ENCODE data around the gene RIMKLA.

RIMKLA gene

GRCh38 chr1:42424201-42424600 lies 43.6 kb downstream of the RIMKLA start:
- H3K4me3 ChIP-seq (ENCODE audit: low read depth, low read length): no peak overlapping the region

DNA sequence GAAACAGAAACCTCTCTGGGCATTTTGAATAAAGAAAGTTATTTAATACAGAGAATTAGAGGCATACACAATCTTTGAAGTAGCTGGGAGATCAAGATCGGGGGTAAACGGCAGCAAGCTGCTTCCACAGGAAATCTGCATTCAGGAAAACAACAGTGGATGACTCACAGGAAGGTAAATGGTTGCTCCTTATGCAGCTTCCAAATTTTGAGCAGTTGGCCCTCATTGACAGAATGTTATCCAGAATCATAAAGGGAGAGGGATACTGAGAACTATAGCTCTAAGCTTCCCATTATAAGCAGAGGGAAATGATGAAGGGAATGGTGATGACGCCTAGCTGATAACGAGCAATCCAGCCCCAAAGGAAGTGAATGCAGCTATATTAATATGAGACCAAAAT lies 46.6 kb downstream of the RIMKLA start:
- no peak overlapping the region for H3K4me3 ChIP-seq (ENCODE audit: low read depth, low read length)

GRCh38 chr1:42429603-42430002 lies 49.0 kb downstream of the RIMKLA start:
- no peak overlapping the region for H3K4me3 ChIP-seq (ENCODE audit: low read depth, low read length)

- H3K4me3 ChIP-seq (ENCODE audit: low read depth, low read length): no peak overlapping the region
These were observed 49.9 kb downstream of the RIMKLA start for GRCh38 chr1:42430286-42431135.

GRCh38 chr1:42431514-42431913 lies 50.9 kb downstream of the RIMKLA start:
- no peak overlapping the region for H3K4me3 ChIP-seq (ENCODE audit: low read depth, low read length)

GRCh38 chr1:42432714-42433113 lies 52.1 kb downstream of the RIMKLA start:
- H3K4me3 ChIP-seq (ENCODE audit: low read depth, low read length): no peak overlapping the region

GRCh38 chr1:42433369-42433768 lies 52.8 kb downstream of the RIMKLA start:
- no peak overlapping the region for H3K4me3 ChIP-seq (ENCODE audit: low read depth, low read length)

GRCh38 chr1:42434340-42434739 lies 53.7 kb downstream of the RIMKLA start:
- no peak overlapping the region for H3K4me3 ChIP-seq (ENCODE audit: low read depth, low read length)

GRCh38 chr1:42439940-42440339 lies 59.3 kb downstream of the RIMKLA start:
- no peak overlapping the region for H3K4me3 ChIP-seq (ENCODE audit: low read depth, low read length)

GRCh38 chr1:42442662-42443061 lies 62.1 kb downstream of the RIMKLA start:
- H3K4me3 ChIP-seq (ENCODE audit: low read depth, low read length): no peak overlapping the region

- H3K4me3 ChIP-seq (ENCODE audit: low read depth, low read length): no peak overlapping the region
These were observed 68.7 kb downstream of the RIMKLA start for GRCh38 chr1:42449256-42449655.

GRCh38 chr1:42450061-42450460 lies 69.5 kb downstream of the RIMKLA start:
- no peak overlapping the region for H3K4me3 ChIP-seq (ENCODE audit: low read depth, low read length)

DNA sequence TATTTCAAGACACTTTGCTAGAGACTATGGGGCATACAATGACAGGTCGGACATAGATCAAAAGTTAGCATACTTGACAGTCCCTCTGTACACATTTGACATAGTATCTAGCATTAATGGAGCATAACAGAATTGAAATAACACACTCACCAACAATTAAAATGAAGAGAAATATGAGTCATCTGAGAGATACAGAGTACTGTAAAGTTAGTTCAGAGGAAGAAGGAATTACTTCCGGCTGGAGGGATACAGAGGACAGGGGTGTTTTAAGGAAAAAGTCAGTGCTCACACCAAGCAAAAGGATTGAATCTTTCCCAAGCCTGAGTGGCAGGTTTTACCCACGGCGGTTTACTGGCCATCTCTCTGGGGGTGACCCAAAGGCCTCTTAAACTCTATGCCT lies 72.8 kb downstream of the RIMKLA start:
- no peak overlapping the region for H3K4me3 ChIP-seq (ENCODE audit: low read depth, low read length)

- H3K4me3 ChIP-seq (ENCODE audit: low read depth, low read length): no peak overlapping the region
These were observed 73.8 kb downstream of the RIMKLA start for GRCh38 chr1:42454403-42454802.

- H3K4me3 ChIP-seq (ENCODE audit: low read depth, low read length): peak within 1 kb of the TSS; percentile 93
These were observed 75.6 kb downstream of the RIMKLA start, which contains the start of the genes PPCS and ZMYND12 for GRCh38 chr1:42456010-42456753. PPCS (plus strand) TSS chr1:42456543; CDS start chr1:42456566, 23 bp downstream. ZMYND12 (minus strand) TSS chr1:42456022; CDS start chr1:42455997, 25 bp downstream.

- peak overlapping the region; percentile 93 for H3K4me3 ChIP-seq (ENCODE audit: low read depth, low read length)
These were observed 76.1 kb downstream of the RIMKLA start for GRCh38 chr1:42456754-42457089.

DNA sequence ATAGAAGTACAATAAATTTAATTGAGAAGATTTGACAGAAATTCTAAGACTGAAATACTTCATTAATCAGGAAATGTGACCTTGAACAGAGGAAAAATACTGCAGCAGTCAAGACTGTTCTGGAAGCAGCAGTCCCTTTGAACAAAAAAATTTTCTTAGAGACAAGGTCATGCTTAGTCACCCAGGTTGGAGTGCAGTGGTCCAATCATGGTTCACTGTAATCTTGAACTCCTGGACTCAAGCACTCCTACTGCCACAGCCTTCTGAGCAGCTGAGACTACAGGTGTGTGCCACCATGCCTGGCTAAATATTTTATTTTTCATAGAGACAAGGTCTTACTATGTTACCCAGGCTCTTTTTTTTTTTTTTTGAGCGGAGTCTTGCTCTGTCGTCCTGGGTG lies 80.6 kb downstream of the RIMKLA start:
- no peak overlapping the region for H3K4me3 ChIP-seq (ENCODE audit: low read depth, low read length)

DNA sequence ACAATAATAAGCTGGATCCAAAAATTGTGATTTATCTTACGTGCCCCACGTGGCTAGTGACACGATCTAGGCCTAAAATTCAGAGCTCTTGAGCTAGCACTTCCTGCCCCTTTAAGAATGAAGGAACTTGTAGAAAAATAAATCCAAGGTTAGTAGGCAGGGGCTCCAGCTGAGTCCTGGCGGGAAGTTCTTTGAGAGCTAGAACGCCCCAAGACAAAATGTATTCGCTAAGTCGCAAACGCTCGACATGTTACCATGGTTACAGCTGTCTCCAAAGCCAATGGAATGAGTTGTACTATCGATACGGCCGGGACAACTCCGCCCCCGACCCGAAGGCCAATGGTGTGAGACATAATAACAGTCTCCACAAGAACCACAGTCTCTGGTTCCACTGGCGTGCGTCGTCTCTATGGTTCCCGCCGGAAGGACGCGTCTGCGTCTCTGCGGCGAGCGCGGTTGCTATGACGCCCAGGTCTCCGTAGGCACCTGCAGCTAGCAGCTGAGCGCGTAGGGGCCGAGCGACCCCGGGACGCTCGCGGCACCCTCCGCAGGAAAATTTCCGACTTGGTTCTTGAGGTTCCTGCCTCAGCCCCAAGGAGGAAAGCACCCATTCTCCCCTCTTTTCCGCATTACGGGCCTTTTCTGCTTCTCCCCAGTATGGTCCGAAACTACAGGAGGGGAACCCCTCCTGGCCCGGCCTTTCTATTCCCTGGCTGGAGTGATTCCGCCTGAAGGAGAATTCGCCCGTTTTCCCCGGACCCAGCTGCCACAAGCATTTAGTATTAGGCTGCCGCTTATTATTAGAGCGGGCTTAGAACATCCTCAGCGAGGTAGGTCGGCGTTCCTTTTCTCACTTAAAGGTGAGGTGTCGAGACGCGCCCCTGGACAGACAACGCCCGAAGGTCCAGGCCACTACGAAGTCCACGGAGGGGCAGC lies 82.5 kb downstream of the RIMKLA start, which contains the start of gene CCDC30:
TSS of gene CCDC30 (plus strand) at position 459 of the 936 bp plus-strand sequence. CDS start 17,266 bp downstream, outside the sequence.
- H3K4me3 ChIP-seq (ENCODE audit: low read depth, low read length): peak within 1 kb of the TSS; percentile 70

DNA sequence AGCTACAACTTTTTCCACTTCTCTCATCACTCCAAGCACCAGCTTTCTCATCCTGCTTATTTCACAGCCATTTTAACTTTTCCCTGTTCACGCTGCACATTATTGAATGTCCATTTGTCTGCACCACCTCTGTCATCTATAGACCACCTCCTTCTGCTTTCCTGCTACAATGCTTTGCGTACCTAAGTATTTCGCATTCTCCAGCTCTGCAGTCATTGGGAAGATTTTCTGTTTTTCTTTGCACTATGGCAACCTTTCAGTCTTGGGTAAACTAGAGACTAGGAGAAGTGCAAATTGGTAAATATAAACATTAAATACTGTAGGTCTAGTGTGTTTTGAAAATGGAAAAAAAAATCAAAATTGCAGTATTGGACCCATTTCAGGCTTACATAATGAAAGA lies 83.3 kb downstream of the RIMKLA start:
- H3K4me3 ChIP-seq (ENCODE audit: low read depth, low read length): peak overlapping the region; percentile 70

GRCh38 chr1:42466030-42466429 lies 85.4 kb downstream of the RIMKLA start:
- H3K4me3 ChIP-seq (ENCODE audit: low read depth, low read length): no peak overlapping the region

- no peak overlapping the region for H3K4me3 ChIP-seq (ENCODE audit: low read depth, low read length)
These were observed 89.1 kb downstream of the RIMKLA start for GRCh38 chr1:42469727-42470126.
